HG03064 (cell line): ENCODE measurements around the gene MDFI.

Experiments
- ATAC-seq: cut with Tn5 transposase; IDR thresholded peaks from one replicate; pipeline ENCODE4 v1.9.1; 2021; ENCODE audit warnings: low read depth; ENCODE audit not compliant: unreplicated experiment

Gene MDFI

DNA sequence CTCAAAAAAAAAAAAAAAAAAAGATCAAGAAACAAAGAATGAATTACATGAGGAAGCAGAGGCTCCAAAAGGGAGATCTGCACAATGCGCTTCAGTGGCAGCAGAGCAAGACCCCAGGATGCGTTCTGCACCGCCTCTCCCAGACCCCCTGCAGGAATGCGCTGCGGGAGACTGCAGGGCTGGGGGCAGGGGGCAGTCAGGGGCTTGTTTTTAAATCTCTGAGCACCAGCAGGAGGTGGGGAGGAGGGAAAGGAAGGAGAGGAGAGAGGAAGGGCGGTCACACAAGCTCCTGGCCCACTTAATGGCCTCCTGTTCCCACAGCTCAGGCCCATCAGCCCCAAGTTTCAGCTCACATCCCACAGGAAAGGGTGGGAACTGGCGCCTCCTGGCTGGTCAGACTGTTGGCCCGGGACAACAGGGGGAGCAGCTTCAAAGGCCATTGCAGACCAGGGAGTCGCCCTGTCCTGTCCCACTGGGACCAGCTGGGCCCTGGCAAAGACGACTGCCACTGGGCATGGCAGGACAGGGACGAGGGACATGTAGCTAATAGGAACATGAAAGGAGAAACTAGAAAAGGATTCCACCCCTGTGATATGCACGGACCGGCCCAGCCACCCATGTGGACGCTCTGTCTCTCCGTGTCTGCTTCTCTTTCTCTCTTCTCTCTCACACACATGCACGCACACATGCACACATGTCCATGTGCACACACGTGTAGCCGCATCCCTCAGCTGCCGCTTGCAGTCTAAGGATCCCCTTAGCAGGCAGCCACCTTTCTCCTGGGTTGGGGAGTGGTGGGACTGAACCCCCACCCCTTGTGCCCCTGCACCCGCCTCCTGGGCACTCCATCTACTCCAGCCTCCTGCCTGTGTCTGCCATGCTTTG is 62.4 kb downstream of the MDFI start:
- no peak for ATAC-seq

- ATAC-seq = no peak
Measured at GRCh38 chr6:41702089-41702745, 63.9 kb downstream of the MDFI start.

DNA sequence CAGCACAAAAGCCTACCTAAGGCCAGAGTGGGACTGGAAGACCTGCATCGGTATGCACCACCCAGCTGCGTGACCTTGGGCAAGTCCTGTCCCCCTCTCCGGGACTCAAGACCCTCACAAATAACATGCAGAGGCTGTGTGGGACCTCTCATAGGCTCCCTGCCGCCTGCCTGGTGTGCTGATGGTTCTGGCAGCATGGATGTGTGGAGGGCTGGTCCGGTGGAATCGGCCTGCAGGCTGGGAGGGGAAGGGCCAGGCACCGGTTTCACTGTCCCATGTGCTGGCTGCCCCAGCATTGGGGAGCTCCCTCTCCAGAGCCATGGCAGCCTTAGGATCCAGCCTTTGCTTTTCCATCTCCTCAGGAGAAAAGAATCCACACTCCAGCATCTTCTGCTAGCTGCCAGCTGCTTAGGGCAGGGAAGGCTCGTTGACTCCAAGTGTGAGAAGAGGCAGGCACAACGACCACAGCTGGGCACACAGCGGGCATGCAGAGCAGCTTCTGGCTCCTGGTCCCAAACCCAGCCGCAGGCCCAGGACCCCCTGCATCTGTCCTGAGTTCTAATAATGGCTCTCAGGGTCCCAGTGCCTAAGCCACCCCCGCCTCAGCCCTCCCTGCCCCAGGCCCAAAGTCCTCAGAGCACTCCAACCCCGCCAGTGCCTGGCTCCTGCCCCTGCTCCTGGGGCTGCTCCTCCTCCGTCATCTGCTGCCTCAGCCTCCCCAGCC is 64.7 kb downstream of the MDFI start:
- ATAC-seq = no peak
